ENCODE data around the gene GCNT2.
A peak's percentile ranks its signal among the peaks of the same experiment; 100 is the strongest.
"Not testable (repeated sequence)": the region's sequence is repeated elsewhere in the genome, so short reads cannot be mapped to it uniquely, and the experiment has no call there.

Gene GCNT2

GRCh38 chr6:10529231-10529801 is 8.2 kb downstream of the GCNT2 start:
- H3K9me3 Mint-ChIP-seq = no peaks in the 10 kb centered on the region
- TF ChIP-seq CTCF (IDR thresholded peaks at IDR 0.05; ENCODE audit: unreplicated experiment in 3 of 3) = no peak
- H3K27me3 Mint-ChIP-seq (ENCODE audit: low read depth) = no peaks in the 10 kb centered on the region
- no peaks in the 10 kb centered on the region for H3K36me3 Mint-ChIP-seq (ENCODE audit: low read depth)
- H3K4me1 Mint-ChIP-seq = peaks cover 6% of the 10 kb centered on the region
- H3K27ac Mint-ChIP-seq = peak overlapping the region; percentile 5 to 94 (median 29)
- H3K4me3 Mint-ChIP-seq = peak overlapping the region; percentile 51 to 77 (median 57)

- Mint-ChIP-seq H3K4me3 (peak overlapping the region; percentile 51 to 77 (median 57)), H3K27ac (peak overlapping the region; percentile 5 to 94 (median 29))
- not testable (repeated sequence) for H3K27me3 Mint-ChIP-seq (ENCODE audit: low read depth); H3K9me3 Mint-ChIP-seq; H3K36me3 Mint-ChIP-seq (ENCODE audit: low read depth); H3K4me1 Mint-ChIP-seq
These were observed 8.8 kb downstream of the GCNT2 start for GRCh38 chr6:10529828-10530374.

GRCh38 chr6:10531503-10531902 is 10.4 kb downstream of the GCNT2 start:
- TF ChIP-seq CTCF (IDR thresholded peaks at IDR 0.05; ENCODE audit: unreplicated experiment in 3 of 3) = no peak
- Mint-ChIP-seq H3K9me3 (no peaks in the 10 kb centered on the region), H3K36me3 (ENCODE audit: low read depth) (no peaks in the 10 kb centered on the region), H3K27ac (peak overlapping the region in 2 of 3 experiments; percentile 11 to 54), H3K4me1 (peaks cover 6% of the 10 kb centered on the region), H3K4me3 (peak overlapping the region in 1 of 3 experiments; percentile 5), H3K27me3 (ENCODE audit: low read depth) (no peaks in the 10 kb centered on the region)

GRCh38 chr6:10531942-10532341 is 10.8 kb downstream of the GCNT2 start:
- H3K36me3 Mint-ChIP-seq (ENCODE audit: low read depth) = no peaks in the 10 kb centered on the region
- H3K27ac Mint-ChIP-seq = no peak overlapping the region
- no peaks in the 10 kb centered on the region for H3K9me3 Mint-ChIP-seq
- TF ChIP-seq CTCF (IDR thresholded peaks at IDR 0.05; ENCODE audit: unreplicated experiment in 3 of 3) = no peak
- peak overlapping the region in 1 of 3 experiments; percentile 25 for H3K4me3 Mint-ChIP-seq
- peaks cover 6% of the 10 kb centered on the region for H3K4me1 Mint-ChIP-seq
- no peaks in the 10 kb centered on the region for H3K27me3 Mint-ChIP-seq (ENCODE audit: low read depth)

GRCh38 chr6:10532392-10532791 is 11.2 kb downstream of the GCNT2 start:
- Mint-ChIP-seq H3K36me3 (ENCODE audit: low read depth) (no peaks in the 10 kb centered on the region), H3K4me3 (peak overlapping the region in 1 of 3 experiments; percentile 24), H3K9me3 (no peaks in the 10 kb centered on the region), H3K27ac (no peak overlapping the region), H3K4me1 (peaks cover 6% of the 10 kb centered on the region), H3K27me3 (ENCODE audit: low read depth) (no peaks in the 10 kb centered on the region)
- no peak for TF ChIP-seq CTCF (IDR thresholded peaks at IDR 0.05; ENCODE audit: unreplicated experiment in 3 of 3)

- Mint-ChIP-seq H3K27ac (no peak overlapping the region), H3K36me3 (ENCODE audit: low read depth) (no peaks in the 10 kb centered on the region), H3K4me3 (no peak overlapping the region), H3K9me3 (no peaks in the 10 kb centered on the region), H3K27me3 (ENCODE audit: low read depth) (no peaks in the 10 kb centered on the region), H3K4me1 (no peaks in the 10 kb centered on the region)
- no peak for TF ChIP-seq CTCF (IDR thresholded peaks at IDR 0.05; ENCODE audit: unreplicated experiment in 3 of 3)
These were observed 13.2 kb downstream of the GCNT2 start for GRCh38 chr6:10534419-10534762.
